ENCODE measurements around the gene INSC. TPM values are rescaled to one million over a fixed set of nuclear protein-coding genes. Genes with fewer than 3 reads are reported as not detected.

Gene INSC
- total and polyA plus RNA-seq, 11 donors: 0.19 to 1.5 (median 0.43) TPM; not detected in 1

DNA sequence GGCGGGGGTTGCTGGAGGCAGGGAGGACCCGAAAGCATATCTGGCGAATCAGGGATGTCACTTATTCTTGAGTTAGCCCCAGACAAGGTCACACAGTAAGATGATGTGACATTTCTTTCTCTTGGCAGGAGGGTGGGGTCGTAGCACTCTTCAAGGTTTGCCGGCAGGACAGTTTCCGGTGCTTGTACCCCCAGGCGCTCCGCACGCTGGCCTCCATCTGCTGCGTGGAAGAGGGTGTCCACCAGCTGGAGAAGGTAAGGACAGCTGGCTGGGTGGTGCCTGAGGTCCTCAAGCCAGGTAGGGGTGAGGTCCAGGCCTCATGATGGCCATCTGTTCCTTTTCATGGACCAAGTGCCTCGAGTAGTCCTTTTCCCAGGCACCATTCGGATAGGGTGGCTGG is 86.0 kb downstream of the INSC start:
- intact Hi-C loops (cut with DNase I): loop anchor here in 1 of 10 donors (10.0 kb wide), 1 partner anchor 226 kb away; the partner anchor contains the start of gene CALCA
- WGBS, 4 donors: 89 to 92% (median 92%) methylated on average over 8 to 12 of the region's 12 CpGs
- Histone ChIP-seq H3K4me3 (no peak overlapping the region), H3K27ac (no peak overlapping the region), H3K4me1 (peaks cover 0 to 8% (median 0%) of the 10 kb centered on the region in 12 donors), H3K36me3 (no peaks in the 10 kb centered on the region), H3K27me3 (no peaks in the 10 kb centered on the region), H3K9me3 (no peaks in the 10 kb centered on the region)
- ATAC-seq (no peak), DNase-seq (no peak)
- no peak for TF ChIP-seq POLR2A (IDR thresholded peaks at IDR 0.05)
- TF ChIP-seq, protein P1, sequence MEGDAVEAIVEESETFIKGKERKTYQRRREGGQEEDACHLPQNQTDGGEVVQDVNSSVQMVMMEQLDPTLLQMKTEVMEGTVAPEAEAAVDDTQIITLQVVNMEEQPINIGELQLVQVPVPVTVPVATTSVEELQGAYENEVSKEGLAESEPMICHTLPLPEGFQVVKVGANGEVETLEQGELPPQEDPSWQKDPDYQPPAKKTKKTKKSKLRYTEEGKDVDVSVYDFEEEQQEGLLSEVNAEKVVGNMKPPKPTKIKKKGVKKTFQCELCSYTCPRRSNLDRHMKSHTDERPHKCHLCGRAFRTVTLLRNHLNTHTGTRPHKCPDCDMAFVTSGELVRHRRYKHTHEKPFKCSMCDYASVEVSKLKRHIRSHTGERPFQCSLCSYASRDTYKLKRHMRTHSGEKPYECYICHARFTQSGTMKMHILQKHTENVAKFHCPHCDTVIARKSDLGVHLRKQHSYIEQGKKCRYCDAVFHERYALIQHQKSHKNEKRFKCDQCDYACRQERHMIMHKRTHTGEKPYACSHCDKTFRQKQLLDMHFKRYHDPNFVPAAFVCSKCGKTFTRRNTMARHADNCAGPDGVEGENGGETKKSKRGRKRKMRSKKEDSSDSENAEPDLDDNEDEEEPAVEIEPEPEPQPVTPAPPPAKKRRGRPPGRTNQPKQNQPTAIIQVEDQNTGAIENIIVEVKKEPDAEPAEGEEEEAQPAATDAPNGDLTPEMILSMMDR (IDR thresholded peaks at IDR 0.05): no peak

DNA sequence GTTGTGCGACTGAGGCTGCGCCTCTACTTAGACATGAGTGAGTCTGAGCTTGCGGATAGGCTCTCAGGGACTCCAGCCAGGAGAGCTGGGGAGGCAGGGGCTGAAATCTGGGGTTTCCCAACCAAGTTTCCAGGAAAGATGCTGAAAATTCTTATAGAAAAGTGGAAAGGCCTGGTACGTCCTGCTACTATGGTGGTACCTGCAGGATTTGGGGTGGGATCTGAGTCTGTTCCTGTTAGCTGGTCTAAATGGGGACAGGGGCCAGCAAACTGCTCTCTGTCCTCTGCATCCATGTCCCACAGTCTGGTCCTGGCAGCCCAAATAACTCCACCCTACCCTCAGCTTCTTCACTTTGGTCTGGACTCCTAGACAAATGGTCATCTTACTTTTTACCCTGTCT is 86.9 kb downstream of the INSC start:
- TF ChIP-seq, protein P1 (IDR thresholded peaks at IDR 0.05): no peak
- TF ChIP-seq POLR2A (IDR thresholded peaks at IDR 0.05): no peak
- H3K36me3 ChIP-seq: no peaks in the 10 kb centered on the region
- H3K4me3 ChIP-seq: no peak overlapping the region
- no peak for DNase-seq
- intact Hi-C loops (cut with DNase I): loop anchor here in 1 of 10 donors (10.0 kb wide), 1 partner anchor 227 kb away; the partner anchor contains the start of gene CALCA
- H3K27me3 ChIP-seq: no peaks in the 10 kb centered on the region
- H3K9me3 ChIP-seq: no peaks in the 10 kb centered on the region
- no peak for ATAC-seq
- WGBS, 4 donors: 88 to 97% (median 92%) methylated on average over 4 of the region's 4 CpGs
- no peak overlapping the region for H3K27ac ChIP-seq
- H3K4me1 ChIP-seq: peaks cover 0 to 8% (median 0%) of the 10 kb centered on the region in 12 donors

DNA sequence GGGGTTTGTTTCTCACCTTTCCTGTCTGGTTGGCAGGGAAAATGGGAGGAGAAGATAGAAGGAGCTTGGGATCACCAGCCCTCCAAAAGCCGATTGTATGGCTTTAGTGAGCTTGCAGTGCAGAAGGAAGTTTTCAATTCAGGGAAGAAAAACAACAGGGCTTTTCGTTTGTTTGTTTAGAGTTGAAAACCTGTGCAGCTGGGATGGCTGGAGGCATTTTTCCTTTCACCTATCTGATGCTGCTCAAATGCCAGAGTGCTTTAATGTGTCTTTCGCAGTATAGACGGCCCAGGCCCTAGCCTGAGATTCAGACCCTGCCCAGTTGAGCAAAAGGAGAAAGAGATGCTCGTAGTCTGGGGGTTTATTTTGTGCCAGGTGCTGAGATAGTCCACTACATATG is 87.9 kb downstream of the INSC start:
- no peaks in the 10 kb centered on the region for H3K27me3 ChIP-seq
- ATAC-seq (no peak), DNase-seq (no peak)
- H3K4me1 ChIP-seq: peaks cover 0 to 8% (median 0%) of the 10 kb centered on the region in 12 donors
- intact Hi-C loops (cut with DNase I): loop anchor here in 1 of 10 donors (10.0 kb wide), 1 partner anchor 228 kb away; the partner anchor contains the start of gene CALCA
- TF ChIP-seq, protein P1 (IDR thresholded peaks at IDR 0.05): no peak
- no peak for TF ChIP-seq POLR2A (IDR thresholded peaks at IDR 0.05)
- no peaks in the 10 kb centered on the region for H3K9me3 ChIP-seq
- no peak overlapping the region for H3K4me3 ChIP-seq
- no peak overlapping the region for H3K27ac ChIP-seq
- no peaks in the 10 kb centered on the region for H3K36me3 ChIP-seq
- 77 to 87% (median 82%) methylated on average over 5 of the region's 5 CpGs for WGBS, 4 donors

DNA sequence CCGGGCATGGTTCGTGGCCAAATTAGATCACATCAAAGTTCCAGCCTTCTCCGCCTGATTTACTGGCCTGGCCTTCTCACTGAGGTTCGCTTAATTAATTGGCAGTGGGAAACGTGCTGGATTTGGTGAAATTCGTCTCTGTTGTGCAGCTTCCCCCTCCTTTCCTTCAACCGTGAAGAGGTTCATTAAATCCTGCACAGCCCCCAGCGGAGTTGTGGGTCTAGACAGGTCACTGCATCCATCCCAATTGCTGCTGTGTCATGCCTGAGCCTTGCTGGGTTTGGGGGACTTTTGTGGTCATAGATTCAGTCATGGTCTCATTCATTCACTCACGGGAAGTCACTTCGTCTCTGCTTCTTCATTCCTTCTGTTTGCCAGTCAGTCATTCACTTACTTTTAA is 90.0 kb downstream of the INSC start:
- Histone ChIP-seq H3K4me1 (peaks cover 0 to 2% (median 0%) of the 10 kb centered on the region in 12 donors), H3K27me3 (no peaks in the 10 kb centered on the region), H3K4me3 (no peak overlapping the region), H3K27ac (no peak overlapping the region), H3K9me3 (no peaks in the 10 kb centered on the region), H3K36me3 (no peaks in the 10 kb centered on the region)
- ATAC-seq (no peak), DNase-seq (no peak)
- intact Hi-C loops (cut with DNase I): loop anchor here in 5 of 10 donors (5.0 to 10.0 kb wide), 2 partner anchors 230 to 297 kb away; partner anchors contain the start of gene CALCA (in 1 of the 5)
- TF ChIP-seq, protein P1 (IDR thresholded peaks at IDR 0.05): no peak
- no peak for TF ChIP-seq POLR2A (IDR thresholded peaks at IDR 0.05)
- 82 to 89% (median 85%) methylated on average over 10 of the region's 10 CpGs for WGBS, 4 donors

Data from heart left ventricle (tissue), 16 donors.